IMR-90 (cell line): ENCODE results near the gene AP5B1. TPM values are rescaled to one million over a fixed set of nuclear protein-coding genes. Genes with fewer than 3 reads are reported as not detected.

ENCODE experiments used
- ATAC-seq: fragments of 200-7000 bp; cut with Tn5 transposase; 2 replicates; pipeline ENCODE4 v1.9.1; 2020; ENCODE audit warnings: low read depth, mild to moderate bottlenecking, moderate library complexity
- BruUV-seq: library from RNA; stranded (reverse); fragments of 400-500 nt; replicated peaks from 2 replicates; lab custom pipeline; 2021; lab: Mats Ljungman, UMichigan
- CTCF ChIA-PET: fragments of 300-600 bp; formaldehyde crosslinking; extraction: SDS; loops from one replicate; lab custom pipeline; 2021; ENCODE audit warnings: antibody characterized with exemption; lab: Yijun Ruan, JAX
- POLR2A ChIA-PET: fragments of 300-600 bp; sonication (Branson Sonifier 250); formaldehyde crosslinking; loops from one replicate; lab custom pipeline; 2022; ENCODE audit warnings: antibody characterized with exemption; ENCODE audit not compliant: unreplicated experiment; lab: Charles Lee
- DNase-seq: peaks from one replicate; pipeline ENCODE4 v3.0.0; 2013
- H2AFZ ChIP-seq: replicated peaks from 2 replicates; pipeline ENCODE3; 2013; ENCODE audit warnings: low read length, mild to moderate bottlenecking; ENCODE audit not compliant: poor library complexity
- H2AK5ac ChIP-seq: 2 replicates; pipeline ENCODE4 v1.6.1; 2013; ENCODE audit warnings: low read depth, low read length, inconsistent platforms
- H2AK9ac ChIP-seq: replicated peaks from 2 replicates; pipeline ENCODE3; 2013; ENCODE audit warnings: mild to moderate bottlenecking, low read depth, low read length, moderate library complexity; ENCODE audit not compliant: poor library complexity
- H2BK120ac ChIP-seq: 2 replicates; pipeline ENCODE4 v1.6.1; 2013; ENCODE audit warnings: low read depth, low read length, inconsistent platforms
- H2BK15ac ChIP-seq: 3 replicates; pipeline ENCODE4 v1.6.1; 2013; ENCODE audit warnings: low read depth, low read length, inconsistent platforms
- H2BK20ac ChIP-seq: 2 replicates; pipeline ENCODE4 v1.6.1; 2013; ENCODE audit warnings: low read depth, mild to moderate bottlenecking, inconsistent platforms, low read length, moderate library complexity
- H2BK5ac ChIP-seq: 2 replicates; pipeline ENCODE4 v1.6.1; 2013; ENCODE audit warnings: mild to moderate bottlenecking, low read depth, low read length, inconsistent platforms; ENCODE audit not compliant: poor library complexity, severe bottlenecking
- H3K14ac ChIP-seq: replicated peaks from 2 replicates; pipeline ENCODE4 v1.6.1; 2013; ENCODE audit warnings: low read depth, low read length, inconsistent platforms
- H3K18ac ChIP-seq: 2 replicates; pipeline ENCODE4 v1.6.1; 2013; ENCODE audit warnings: low read depth, low read length, control low read depth
- H3K23ac ChIP-seq: 2 replicates; pipeline ENCODE4 v1.6.1; 2013; ENCODE audit warnings: low read depth, low read length, inconsistent platforms
- H3K27ac ChIP-seq: 2 replicates; pipeline ENCODE4 v1.5.1; 2013; ENCODE audit warnings: mild to moderate bottlenecking, control low read depth, low read length; ENCODE audit not compliant: insufficient read depth
- H3K27me3 ChIP-seq: 2 replicates; pipeline ENCODE4 v1.6.1; 2013; ENCODE audit warnings: low read length; ENCODE audit not compliant: control insufficient read depth, insufficient read depth
- H3K36me3 ChIP-seq: 2 replicates; pipeline ENCODE4 v1.6.1; 2013; ENCODE audit warnings: low read length, mixed read lengths; ENCODE audit not compliant: control insufficient read depth, insufficient read depth
- H3K4ac ChIP-seq: 2 replicates; pipeline ENCODE4 v1.6.1; 2013; ENCODE audit warnings: low read depth, low read length, inconsistent platforms
- H3K4me1 ChIP-seq: 2 replicates; pipeline ENCODE4 v1.6.1; 2013; ENCODE audit warnings: low read length, mixed read lengths; ENCODE audit not compliant: control insufficient read depth, insufficient read depth
- H3K4me2 ChIP-seq: 2 replicates; pipeline ENCODE4 v1.6.1; 2013; ENCODE audit warnings: low read depth, mild to moderate bottlenecking, control low read depth, low read length, moderate library complexity
- H3K4me3 ChIP-seq: 2 replicates; pipeline ENCODE4 v1.5.1; 2013; ENCODE audit warnings: low read depth, mild to moderate bottlenecking, control low read depth, low read length, moderate library complexity; ENCODE audit not compliant: insufficient read depth
- H3K56ac ChIP-seq: 2 replicates; pipeline ENCODE4 v1.6.1; 2013; ENCODE audit warnings: low read length, inconsistent platforms; ENCODE audit not compliant: insufficient read depth; ENCODE audit errors: extremely low read depth
- H3K79me1 ChIP-seq, 2 experiments: 2 replicates each; pipeline ENCODE4 v1.6.1; 2013; ENCODE audit warnings: low read length in 2 of 2, inconsistent platforms in 1 of 2, low read depth in 1 of 2
- H3K9ac ChIP-seq: 2 replicates; pipeline ENCODE4 v1.6.1; 2013; ENCODE audit warnings: low read depth, low read length, control low read depth
- H3K9me1 ChIP-seq: 2 replicates; pipeline ENCODE4 v1.6.1; 2013; ENCODE audit warnings: low read length, inconsistent platforms; ENCODE audit not compliant: insufficient read depth
- H3K9me3 ChIP-seq: 2 replicates; pipeline ENCODE4 v1.6.1; 2013; ENCODE audit warnings: low read length; ENCODE audit not compliant: control insufficient read depth, insufficient read depth
- H4K20me1 ChIP-seq: 2 replicates; pipeline ENCODE4 v1.6.1; 2013; ENCODE audit warnings: low read length, inconsistent platforms; ENCODE audit not compliant: insufficient read depth
- H4K5ac ChIP-seq: 2 replicates; pipeline ENCODE4 v1.6.1; 2013; ENCODE audit warnings: mild to moderate bottlenecking, low read depth, low read length, control low read depth
- H4K8ac ChIP-seq, 2 experiments: 2 replicates each; pipeline ENCODE4 v1.6.1; 2013; ENCODE audit warnings: low read depth in 2 of 2, low read length in 2 of 2, control low read depth in 1 of 2, inconsistent platforms in 1 of 2
- H4K91ac ChIP-seq: 2 replicates; pipeline ENCODE4 v1.6.1; 2013; ENCODE audit warnings: low read depth, low read length, inconsistent platforms; ENCODE audit not compliant: insufficient read depth
- BHLHE40 ChIP-seq: fragments of 150-350 bp; IDR thresholded peaks from 2 replicates; pipeline ENCODE4 v1.6.1; 2016; ENCODE audit warnings: mild to moderate bottlenecking, low read depth, low read length
- CEBPB ChIP-seq: IDR thresholded peaks from 2 replicates; pipeline ENCODE4 v1.6.1; 2012; ENCODE audit warnings: low read depth, low read length, improper control_type of control experiment
- CHD1 ChIP-seq: IDR thresholded peaks from 2 replicates; pipeline ENCODE4 v1.6.1; 2012; ENCODE audit warnings: low read depth, low read length, improper control_type of control experiment
- CTCF ChIP-seq: conservative IDR thresholded peaks from 2 replicates; pipeline ENCODE4 v1.5.1; 2012; ENCODE audit warnings: mild to moderate bottlenecking, low read depth, low read length, improper control_type of control experiment
- ELK1 ChIP-seq: fragments of 150-350 bp; IDR thresholded peaks from 2 replicates; pipeline ENCODE4 v1.6.1; 2016; ENCODE audit warnings: low read depth, mild to moderate bottlenecking, low read length, moderate library complexity, borderline replicate concordance
- FOS ChIP-seq: fragments of 150-350 bp; IDR thresholded peaks from 2 replicates; pipeline ENCODE4 v1.6.1; 2016; ENCODE audit warnings: low read depth, low read length
- MAFK ChIP-seq: IDR thresholded peaks from 2 replicates; pipeline ENCODE4 v1.6.1; 2012; ENCODE audit warnings: low read depth, low read length, improper control_type of control experiment
- MAZ ChIP-seq: IDR thresholded peaks from 2 replicates; pipeline ENCODE4 v1.6.1; 2012; ENCODE audit warnings: low read depth, mild to moderate bottlenecking, low read length, improper control_type of control experiment, moderate library complexity, borderline replicate concordance
- MXI1 ChIP-seq: IDR thresholded peaks from 2 replicates; pipeline ENCODE4 v1.6.1; 2012; ENCODE audit warnings: low read depth, mild to moderate bottlenecking, low read length, moderate library complexity, borderline replicate concordance
- NFE2L2 ChIP-seq: fragments of 150-350 bp; IDR thresholded peaks from 2 replicates; pipeline ENCODE4 v1.6.1; 2016; ENCODE audit warnings: low read depth, mild to moderate bottlenecking, low read length
- POLR2A ChIP-seq: IDR thresholded peaks from 2 replicates; pipeline ENCODE4 v1.6.1; 2012; ENCODE audit warnings: mild to moderate bottlenecking, low read depth, low read length
- RAD21 ChIP-seq: IDR thresholded peaks from 2 replicates; pipeline ENCODE4 v1.6.1; 2012; ENCODE audit warnings: low read length, improper control_type of control experiment
- RCOR1 ChIP-seq: IDR thresholded peaks from 2 replicates; pipeline ENCODE4 v1.6.1; 2012; ENCODE audit warnings: mild to moderate bottlenecking, low read length, improper control_type of control experiment; ENCODE audit not compliant: insufficient replicate concordance
- RFX5 ChIP-seq: IDR thresholded peaks from 2 replicates; pipeline ENCODE4 v1.8.0; 2012; ENCODE audit warnings: low read depth, mild to moderate bottlenecking, low read length, moderate library complexity
- SMC3 ChIP-seq: fragments of 150-350 bp; IDR thresholded peaks from 2 replicates; pipeline ENCODE4 v1.6.1; 2016; ENCODE audit warnings: low read depth, mild to moderate bottlenecking, antibody characterized with exemption, low read length, moderate library complexity
- USF2 ChIP-seq: fragments of 150-350 bp; IDR thresholded peaks from 2 replicates; pipeline ENCODE4 v1.6.1; 2017; ENCODE audit warnings: mild to moderate bottlenecking, antibody characterized with exemption, low read length, low read depth
- WGBS, 2 experiments: methylation state at CpG; one replicate each; pipeline versions ENCODE4 v1.1.5 to v1.1.7; 2013; ENCODE audit warnings: missing lambda C conversion rate in 2 of 2; ENCODE audit not compliant: insufficient read length in 1 of 2; ENCODE audit errors: extremely low coverage in 2 of 2; 5-methylcytosine and 5-hydroxymethylcytosine counted together
- dilution Hi-C: fragments of 300-500 bp; cut with HindIII; formaldehyde crosslinking; loops from one replicate; pipeline ENCODE4 v1.14.3; 2018; ENCODE audit warnings: low sequenced_read_pairs; ENCODE audit not compliant: unreplicated experiment
- in situ Hi-C: fragments of 300-500 bp; cut with MboI; formaldehyde crosslinking; loops from 3 replicates; pipeline ENCODE4 v1.14.3; 2019; ENCODE audit warnings: low sequenced_read_pairs, inconsistent platforms, mixed read lengths
- intact Hi-C: fragments of 100-400 bp; cut with micrococcal nuclease; formaldehyde crosslinking; loops from 2 replicates; pipeline ENCODE4 v1.10.0; 2022
- polyA plus RNA-seq, 3 experiments: library from polyadenylated mRNA; depleted of rRNA; stranded (reverse); fragments of >200 nt; gene quantifications; 2 replicates each; pipeline ENCODE4 v1.2.3, GENCODE V29; 2012; ENCODE audit warnings: low replicate concordance in 1 of 3
- total RNA-seq: library from RNA; depleted of rRNA; stranded (reverse); fragments of >200 nt; gene quantifications from 2 replicates; pipeline ENCODE4 v1.2.3, GENCODE V29; 2012

Gene AP5B1
- total and polyA plus RNA-seq, 2 of the 4 experiments (the other 2 are of a cell fraction) = 2.5 to 5.0 TPM

- CTCF ChIA-PET = interaction anchor here (1.2 kb wide), 1 partner anchor 9 kb away, joined by 3 read pairs; no protein-coding TSS in a partner anchor
- Histone ChIP-seq H2AK5ac (no peak overlapping the region), H3K27me3 (peaks cover 39% of the 10 kb centered on the region), H2BK15ac (no peak overlapping the region), H3K27ac (no peak overlapping the region), H3K9me1 (peaks cover 3% of the 10 kb centered on the region; the same call in 1 of the 2 replicates), H3K4me2 (no peak overlapping the region), H3K14ac (no peak overlapping the region), H3K4me1 (no peaks in the 10 kb centered on the region), H4K91ac (no peak overlapping the region), H3K18ac (no peak overlapping the region), H3K36me3 (no peaks in the 10 kb centered on the region), H2AFZ (no peak overlapping the region), H3K4ac (no peak overlapping the region), H2BK20ac (no peak overlapping the region), H4K5ac (no peak overlapping the region), H2AK9ac (no peak overlapping the region), H3K23ac (no peak overlapping the region), H3K56ac (no peak overlapping the region), H4K8ac (no peak overlapping the region), H4K20me1 (no peaks in the 10 kb centered on the region), H3K9ac (no peak overlapping the region), H3K9me3 (no peaks in the 10 kb centered on the region), H3K4me3 (no peak overlapping the region), H3K79me1 (no peaks in the 10 kb centered on the region), H2BK120ac (no peak overlapping the region), H2BK5ac (no peak overlapping the region)
- 65% methylated on average over 8 of the region's 20 CpGs; no CpG with 5 or more reads in 1 of the 2 experiments for WGBS, 2 experiments
- no TSS peak for BruUV-seq
- intact Hi-C loops (no loop called here), in situ Hi-C loops (no loop called here), dilution Hi-C loops (no loop called here)
- DNase-seq (no peak), ATAC-seq (no peak)
- POLR2A ChIA-PET = no interaction called here
- TF ChIP-seq RFX5 = no peak
- no peak for TF ChIP-seq CEBPB
- TF ChIP-seq MAFK = no peak
- TF ChIP-seq FOS = no peak
- TF ChIP-seq SMC3 = no peak
- TF ChIP-seq BHLHE40 = no peak
- no peak for TF ChIP-seq RCOR1
- TF ChIP-seq POLR2A = no peak
- no peak for TF ChIP-seq CHD1
- TF ChIP-seq CTCF = no peak
- no peak for TF ChIP-seq NFE2L2
- TF ChIP-seq USF2 = no peak
- TF ChIP-seq MXI1 = no peak
- TF ChIP-seq ELK1 = no peak
- TF ChIP-seq RAD21 = no peak
- TF ChIP-seq MAZ = no peak
These were observed 28.1 kb upstream of the AP5B1 start for GRCh38 chr11:65808744-65809341.
